Measurements from ENCODE around the gene CDKN1A. TPM values are rescaled to one million over a fixed set of nuclear protein-coding genes. Genes with fewer than 3 reads are reported as not detected.

Gene CDKN1A
- total and polyA plus RNA-seq, 9 of the 15 experiments (the other 6 are each of a cell fraction or from before 2014, with no cell fraction given) = 0.25 to 8.1 (median 5.1) TPM

- peak; percentile 58; the same call in 1 of the 2 replicates for TF ChIP-seq ARID1B (IDR thresholded peaks at IDR 0.05)
- TF ChIP-seq ETV6 (IDR thresholded peaks at IDR 0.05; ENCODE audit: borderline replicate concordance in 1 of 2, low read depth in 2 of 2, low read length in 1 of 2) = no peak
- no peak for TF ChIP-seq ETV6 (CRISPR knock-in tag; IDR thresholded peaks at IDR 0.05; ENCODE audit: borderline replicate concordance)
- peak; percentile 42; the same call in 1 of the 2 replicates for TF ChIP-seq CXXC5 (CRISPR knock-in tag; IDR thresholded peaks at IDR 0.05)
- TF ChIP-seq TEAD4 (IDR thresholded peaks at IDR 0.05; ENCODE audit: low read length) = peak; percentile 23; the same call in 1 of the 2 replicates
- no peak for TF ChIP-seq TEAD4 (CRISPR knock-in tag; IDR thresholded peaks at IDR 0.05; ENCODE audit: borderline replicate concordance)
- TF ChIP-seq ELF1 (tag; IDR thresholded peaks at IDR 0.05) = peak; percentile 59
- no peak for TF ChIP-seq SAFB (IDR thresholded peaks at IDR 0.05; ENCODE audit: borderline replicate concordance, low read depth, low read length)
- TF ChIP-seq ATF3 (IDR thresholded peaks at IDR 0.05) = peak; percentile 99
- TF ChIP-seq ATF3 (CRISPR knock-in tag; conservative IDR thresholded peaks at IDR 0.05) = peak; percentile 65; the same call in 1 of the 2 replicates
- TF ChIP-seq CEBPB (tag; IDR thresholded peaks at IDR 0.05) = peak; percentile 96
- no peak for TF ChIP-seq TAF9B (IDR thresholded peaks at IDR 0.05; ENCODE audit: partially characterized antibody)
- TF ChIP-seq SOX6 (IDR thresholded peaks at IDR 0.05) = peak; percentile 70; the same call in 1 of the 2 replicates
- TF ChIP-seq TARDBP (IDR thresholded peaks at IDR 0.05) = no peak
- TF ChIP-seq ETV1 (tag; conservative IDR thresholded peaks at IDR 0.05; ENCODE audit: low read depth) = peak; percentile 66
- TF ChIP-seq ZNF561 (CRISPR knock-in tag; conservative IDR thresholded peaks at IDR 0.05) = 0 out of 2 replicates have a peak, but pooled peaks have one; percentile 24
- no peak for TF ChIP-seq CCAR2 (IDR thresholded peaks at IDR 0.05; ENCODE audit: low read depth, low read length)
- TF ChIP-seq MLX (CRISPR knock-in tag; conservative IDR thresholded peaks at IDR 0.05) = no peak
- no peak for TF ChIP-seq XRCC3 (IDR thresholded peaks at IDR 0.05)
- TF ChIP-seq ETS1 (conservative IDR thresholded peaks at IDR 0.05; ENCODE audit: control insufficient read depth, low read depth, low read length) = no peak
- 0 out of 2 replicates have a peak, but pooled peaks have one; percentile 32 for TF ChIP-seq ZEB2 (IDR thresholded peaks at IDR 0.05)
- no peak for TF ChIP-seq HCFC1 (IDR thresholded peaks at IDR 0.05; ENCODE audit: low read depth, low read length)
- TF ChIP-seq CREM (IDR thresholded peaks at IDR 0.05; ENCODE audit: low read depth) = peak; percentile 38; the same call in 1 of the 2 replicates
- TF ChIP-seq THRAP3 (IDR thresholded peaks at IDR 0.05; ENCODE audit: borderline replicate concordance) = no peak
- no peak for TF ChIP-seq MYNN (IDR thresholded peaks at IDR 0.05)
- no peak for TF ChIP-seq MYNN (CRISPR knock-in tag; IDR thresholded peaks at IDR 0.05)
- TF ChIP-seq ZNF347 (CRISPR knock-in tag; IDR thresholded peaks at IDR 0.05; ENCODE audit: low read depth) = no peak
- peak; percentile 65 for TF ChIP-seq BACH1 (tag; IDR thresholded peaks at IDR 0.05)
- peak; percentile 14 for TF ChIP-seq ZFP36 (IDR thresholded peaks at IDR 0.05; ENCODE audit: low read depth, low read length, partially characterized antibody)
Measured at GRCh38 chr6:36649701-36650484, 28.6 kb upstream of the CDKN1A start (continued).

All from K562 (cell line).